Measurements from ENCODE around the gene UCP2.

The UCP2 gene

GRCh38 chr11:73982595-73982989, at the start of gene UCP2:
UCP2 (minus strand) TSS chr11:73982843; CDS start chr11:73978378, 4,465 bp downstream.
- DNase-seq (ENCODE audit: low read depth), result no peak

GRCh38 chr11:74030723-74031676, 48.4 kb upstream of the UCP2 start:
- no peak for DNase-seq (ENCODE audit: low read depth)

GRCh38 chr11:74025467-74026166, 43.0 kb upstream of the UCP2 start:
- peak; percentile 24 for DNase-seq (ENCODE audit: low read depth)

- DNase-seq (ENCODE audit: low read depth), result peak; percentile 39
Observed at GRCh38 chr11:74024261-74025029, 41.8 kb upstream of the UCP2 start.

- DNase-seq (ENCODE audit: low read depth), result no peak
Observed at GRCh38 chr11:74023276-74023675, 40.6 kb upstream of the UCP2 start.

GRCh38 chr11:74022546-74022945, 39.9 kb upstream of the UCP2 start:
- no peak for DNase-seq (ENCODE audit: low read depth)

- DNase-seq (ENCODE audit: low read depth), result no peak
Observed at GRCh38 chr11:74021998-74022397, 39.4 kb upstream of the UCP2 start.

- no peak for DNase-seq (ENCODE audit: low read depth)
Observed at GRCh38 chr11:74020539-74020938, 37.9 kb upstream of the UCP2 start.

GRCh38 chr11:74019860-74020259, 37.2 kb upstream of the UCP2 start:
- DNase-seq (ENCODE audit: low read depth), result no peak

- DNase-seq (ENCODE audit: low read depth), result no peak
Observed at GRCh38 chr11:74019104-74019738, 36.6 kb upstream of the UCP2 start.

GRCh38 chr11:74018331-74019005, 35.8 kb upstream of the UCP2 start:
- peak; percentile 67 for DNase-seq (ENCODE audit: low read depth)

GRCh38 chr11:74017631-74018030, 35.0 kb upstream of the UCP2 start:
- no peak for DNase-seq (ENCODE audit: low read depth)

GRCh38 chr11:74015919-74016684, 33.5 kb upstream of the UCP2 start:
- DNase-seq (ENCODE audit: low read depth), result no peak

- no peak for DNase-seq (ENCODE audit: low read depth)
Observed at GRCh38 chr11:74014880-74015279, 32.2 kb upstream of the UCP2 start.

GRCh38 chr11:74013141-74013540, 30.5 kb upstream of the UCP2 start:
- no peak for DNase-seq (ENCODE audit: low read depth)

GRCh38 chr11:74012074-74012809, 29.6 kb upstream of the UCP2 start:
- DNase-seq (ENCODE audit: low read depth), result no peak

- peak; percentile 31 for DNase-seq (ENCODE audit: low read depth)
Observed at GRCh38 chr11:74011360-74012073, 28.9 kb upstream of the UCP2 start.

- no peak for DNase-seq (ENCODE audit: low read depth)
Observed at GRCh38 chr11:74010306-74011300, 28.0 kb upstream of the UCP2 start.

Data from GM04503 (cell line).